GM12878 (cell line): ENCODE data around the gene RBM19. TPM values are rescaled to one million over a fixed set of nuclear protein-coding genes. Genes with fewer than 3 reads are reported as not detected.

ENCODE experiments used
- ATAC-seq: fragments of 200-7000 bp; cut with Tn5 transposase; 3 replicates; pipeline ENCODE4 v1.9.1; 2020; ENCODE audit warnings: mild to moderate bottlenecking, moderate library complexity
- BruUV-seq: library from RNA; stranded (reverse); fragments of 400-500 nt; replicated peaks from 2 replicates; lab custom pipeline; 2021; lab: Mats Ljungman, UMichigan
- CTCF ChIA-PET: fragments of 300-600 bp; sonication (Branson Sonifier 250); formaldehyde crosslinking; extraction: SDS; loops from one replicate; lab custom pipeline; 2021; ENCODE audit warnings: inconsistent platforms; lab: Yijun Ruan, JAX
- POLR2A ChIA-PET: fragments of 350-600 bp; formaldehyde crosslinking; extraction: SDS; loops from one replicate; lab custom pipeline; 2021; ENCODE audit warnings: inconsistent platforms; lab: Charles Lee
- RAD21 ChIA-PET: fragments of 300-600 bp; sonication (Branson Sonifier 250); formaldehyde crosslinking; loops from one replicate; lab custom pipeline; 2023; ENCODE audit warnings: antibody characterized with exemption; ENCODE audit not compliant: unreplicated experiment; lab: Charles Lee
- SMC1A ChIA-PET: fragments of 300-600 bp; sonication (Branson Sonifier 250); formaldehyde crosslinking; loops from one replicate; lab custom pipeline; 2023; ENCODE audit not compliant: unreplicated experiment, uncharacterized antibody; lab: Charles Lee
- DNase-seq: peaks from one replicate; pipeline ENCODE4 v3.0.0-alpha.2; 2011; ENCODE audit warnings: low read depth, low spot score
- FAIRE-seq: peaks from 3 replicates; lab custom pipeline; 2011; peaks lifted over from hg19 to GRCh38; lab: Jason Lieb, UNC
- H2AFZ ChIP-seq: 2 replicates; pipeline ENCODE4 v1.6.0; 2011; ENCODE audit warnings: low read depth, low read length, control low read depth; ENCODE audit not compliant: control insufficient read depth
- H3K27ac ChIP-seq: 2 replicates; pipeline ENCODE4 v1.5.1; 2011; ENCODE audit warnings: control low read depth; ENCODE audit not compliant: control insufficient read depth, insufficient read depth
- H3K27me3 ChIP-seq, 2 experiments: replicated peaks in 1 of 2; 2 replicates each; pipeline versions ENCODE4 v1.6.0 to v1.6.1; 2011; ENCODE audit warnings: low read length in 1 of 2; ENCODE audit not compliant: control insufficient read depth in 2 of 2, insufficient read depth in 2 of 2
- H3K36me3 ChIP-seq, 2 experiments: 2 replicates each; pipeline ENCODE4 v1.5.1; 2011; ENCODE audit warnings: low read length in 1 of 2; ENCODE audit not compliant: control insufficient read depth in 2 of 2, insufficient read depth in 2 of 2
- H3K4me1 ChIP-seq: 2 replicates; pipeline ENCODE4 v1.6.1; 2011; ENCODE audit warnings: mild to moderate bottlenecking, low read length, moderate library complexity, mixed read lengths; ENCODE audit not compliant: control insufficient read depth, insufficient read depth
- H3K4me2 ChIP-seq: 2 replicates; pipeline ENCODE4 v1.6.0; 2011; ENCODE audit warnings: control low read depth; ENCODE audit not compliant: control insufficient read depth, insufficient read depth
- H3K4me3 ChIP-seq: fragments of 200-600 bp; sonication (generic); 2 replicates; pipeline ENCODE4 v1.5.1; 2016
- H3K79me2 ChIP-seq: 2 replicates; pipeline ENCODE4 v1.6.0; 2011; ENCODE audit warnings: low read length; ENCODE audit not compliant: control insufficient read depth, insufficient read depth
- H3K9ac ChIP-seq: 2 replicates; pipeline ENCODE4 v1.8.0; 2011; ENCODE audit warnings: low read length, control low read depth, mixed read lengths; ENCODE audit not compliant: control insufficient read depth, insufficient read depth
- H3K9me3 ChIP-seq: replicated peaks from 3 replicates; pipeline ENCODE4 v1.5.1; 2011; ENCODE audit warnings: mild to moderate bottlenecking, low read length; ENCODE audit not compliant: control insufficient read depth, insufficient read depth
- H4K20me1 ChIP-seq: 2 replicates; pipeline ENCODE4 v1.6.0; 2011; ENCODE audit not compliant: control insufficient read depth, insufficient read depth
- EGR1 ChIP-seq, 2 experiments: IDR thresholded peaks; 1 replicate in 1 of 2; 2 replicates in 1 of 2; pipeline ENCODE4 v1.6.1; 2011 to 2012; ENCODE audit warnings: low read depth in 2 of 2, low read length in 2 of 2, borderline replicate concordance in 1 of 2, mild to moderate bottlenecking in 1 of 2, moderate library complexity in 1 of 2
- HDGF ChIP-seq: fragments of 450-650 bp; IDR thresholded peaks from 2 replicates; pipeline ENCODE4 v1.6.1; 2016; ENCODE audit warnings: antibody characterized with exemption
- KAT2A ChIP-seq: conservative IDR thresholded peaks from 2 replicates; pipeline ENCODE4 v1.6.1; 2011; ENCODE audit warnings: low read depth, low read length; ENCODE audit not compliant: control insufficient read depth
- MLLT1 ChIP-seq: fragments of 450-650 bp; IDR thresholded peaks from 2 replicates; pipeline ENCODE4 v1.6.1; 2016; ENCODE audit warnings: mild to moderate bottlenecking
- NR2C2 ChIP-seq: IDR thresholded peaks from 2 replicates; pipeline ENCODE4 v1.6.1; 2011; ENCODE audit warnings: borderline replicate concordance, low read depth; ENCODE audit not compliant: control insufficient read depth, insufficient read length
- PAX5 ChIP-seq: IDR thresholded peaks from 2 replicates; pipeline ENCODE4 v1.6.1; 2011; ENCODE audit warnings: low read depth, low read length, borderline replicate concordance
- PAX8 ChIP-seq: fragments of 450-650 bp; IDR thresholded peaks from 2 replicates; pipeline ENCODE4 v1.6.1; 2017; ENCODE audit warnings: mild to moderate bottlenecking, moderate library complexity
- PKNOX1 ChIP-seq: fragments of 450-650 bp; IDR thresholded peaks from 2 replicates; pipeline ENCODE4 v1.6.1; 2016; ENCODE audit warnings: mild to moderate bottlenecking
- SRF ChIP-seq, 2 experiments: IDR thresholded peaks; 2 replicates each; pipeline ENCODE4 v1.6.1; 2011; ENCODE audit warnings: low read depth in 2 of 2, low read length in 2 of 2, mild to moderate bottlenecking in 1 of 2, moderate library complexity in 1 of 2
- TCF12 ChIP-seq: IDR thresholded peaks from 2 replicates; pipeline ENCODE4 v1.6.1; 2011; ENCODE audit warnings: low read depth, mild to moderate bottlenecking, low read length
- WGBS: methylation state at CpG from one replicate; pipeline ENCODE4 v1.1.6; 2016; ENCODE audit warnings: low lambda C conversion rate; ENCODE audit not compliant: insufficient replicate concordance, insufficient coverage; ENCODE audit errors: missing lambda C conversion rate; 5-methylcytosine and 5-hydroxymethylcytosine counted together
- in situ Hi-C: fragments of 300-500 bp; cut with MboI; formaldehyde crosslinking; loops from 9 replicates; pipeline ENCODE4 v1.14.3; 2018; ENCODE audit warnings: mixed read lengths
- intact Hi-C: fragments of 100-400 bp; cut with micrococcal nuclease; formaldehyde crosslinking; loops from one replicate; pipeline ENCODE4 v1.14.2; 2022; ENCODE audit not compliant: unreplicated experiment
- polyA plus RNA-seq, 11 experiments: library from polyadenylated mRNA; depleted of rRNA in 4 of 11; unstranded in 6 of 11; stranded (reverse) in 5 of 11; fragments of >200 nt; fragmentation: Nextera tagmentation in 4 of 11; fragmentation: Illumina TruSeq in 1 of 11; extraction: Ambion mirVana in 4 of 11; extraction: Trizol in 1 of 11; gene quantifications; 1 replicate in 1 of 11; 2 replicates in 10 of 11; pipeline versions ENCODE4 v1.2.1 to v1.2.3, GENCODE V29; 2011 to 2016; ENCODE audit warnings: inconsistent platforms in 2 of 11, missing spikeins in 2 of 11, low read depth in 1 of 11
- total RNA-seq, 4 experiments: library from RNA; depleted of rRNA in 3 of 4; stranded (reverse); fragments of >200 nt in 3 of 4; fragmentation: Illumina TruSeq in 1 of 4; extraction: Trizol in 1 of 4; gene quantifications; 2 replicates each; pipeline versions ENCODE4 v1.2.1 to v1.2.3, GENCODE V29; 2013 to 2021
- TF ChIP-seq, protein P1 (sequence below): fragments of 450-650 bp; IDR thresholded peaks from 2 replicates; pipeline ENCODE4 v1.6.1; 2017; ENCODE audit warnings: antibody characterized with exemption, mild to moderate bottlenecking, moderate library complexity

RBM19 gene
- total and polyA plus RNA-seq, 10 of the 15 experiments (the other 5 are each of a cell fraction or from before 2014, with no cell fraction given), result 4.2 to 42.9 (median 28.4) TPM

DNA sequence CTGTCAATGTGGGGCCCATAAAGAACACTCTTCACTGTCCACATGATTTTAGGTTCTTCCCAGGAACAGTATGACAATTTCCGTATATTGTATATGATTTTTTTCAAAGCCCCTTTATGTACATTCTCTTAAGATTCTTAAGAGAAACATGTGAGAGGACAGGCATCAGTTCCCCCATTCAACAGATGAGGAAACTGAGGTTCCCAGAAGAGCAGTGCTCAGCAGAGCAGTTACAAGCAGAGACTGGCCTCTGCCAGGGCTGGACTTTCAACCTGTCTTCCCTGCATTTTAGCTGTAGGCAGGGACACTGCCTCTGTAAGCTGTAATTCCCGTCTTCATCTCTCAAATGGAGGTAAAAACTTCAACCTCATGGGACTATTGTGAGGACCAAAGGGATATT is 77.7 kb downstream of the RBM19 start:
- ChIA-PET RAD21 (no interaction called here), SMC1A (no interaction called here)
- 100% methylated on average over 2 of the region's 2 CpGs for WGBS
- FAIRE-seq, result no peak
- H3K4me1 ChIP-seq, result no peaks in the 10 kb centered on the region
- no peak overlapping the region for H3K9ac ChIP-seq
- TF ChIP-seq PKNOX1, result no peak
- TF ChIP-seq NR2C2, result no peak
- TF ChIP-seq KAT2A, result no peak
- TF ChIP-seq HDGF, result no peak
- no peak for TF ChIP-seq PAX8
- TF ChIP-seq PAX5, result no peak
- TF ChIP-seq, protein P1, sequence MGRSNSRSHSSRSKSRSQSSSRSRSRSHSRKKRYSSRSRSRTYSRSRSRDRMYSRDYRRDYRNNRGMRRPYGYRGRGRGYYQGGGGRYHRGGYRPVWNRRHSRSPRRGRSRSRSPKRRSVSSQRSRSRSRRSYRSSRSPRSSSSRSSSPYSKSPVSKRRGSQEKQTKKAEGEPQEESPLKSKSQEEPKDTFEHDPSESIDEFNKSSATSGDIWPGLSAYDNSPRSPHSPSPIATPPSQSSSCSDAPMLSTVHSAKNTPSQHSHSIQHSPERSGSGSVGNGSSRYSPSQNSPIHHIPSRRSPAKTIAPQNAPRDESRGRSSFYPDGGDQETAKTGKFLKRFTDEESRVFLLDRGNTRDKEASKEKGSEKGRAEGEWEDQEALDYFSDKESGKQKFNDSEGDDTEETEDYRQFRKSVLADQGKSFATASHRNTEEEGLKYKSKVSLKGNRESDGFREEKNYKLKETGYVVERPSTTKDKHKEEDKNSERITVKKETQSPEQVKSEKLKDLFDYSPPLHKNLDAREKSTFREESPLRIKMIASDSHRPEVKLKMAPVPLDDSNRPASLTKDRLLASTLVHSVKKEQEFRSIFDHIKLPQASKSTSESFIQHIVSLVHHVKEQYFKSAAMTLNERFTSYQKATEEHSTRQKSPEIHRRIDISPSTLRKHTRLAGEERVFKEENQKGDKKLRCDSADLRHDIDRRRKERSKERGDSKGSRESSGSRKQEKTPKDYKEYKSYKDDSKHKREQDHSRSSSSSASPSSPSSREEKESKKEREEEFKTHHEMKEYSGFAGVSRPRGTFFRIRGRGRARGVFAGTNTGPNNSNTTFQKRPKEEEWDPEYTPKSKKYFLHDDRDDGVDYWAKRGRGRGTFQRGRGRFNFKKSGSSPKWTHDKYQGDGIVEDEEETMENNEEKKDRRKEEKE, result no peak
- no peak for TF ChIP-seq TCF12
- TF ChIP-seq EGR1 (IDR thresholded peaks at IDR 0.05; ENCODE audit: borderline replicate concordance in 1 of 2, low read depth in 2 of 2, low read length in 2 of 2), result no peak
- no peak for TF ChIP-seq MLLT1
- TF ChIP-seq SRF (IDR thresholded peaks at IDR 0.05; ENCODE audit: low read depth in 2 of 2, low read length in 2 of 2), result no peak
- TF ChIP-seq, all 136 proteins: peak for 0
- Histone ChIP-seq H3K9me3 (no peaks in the 10 kb centered on the region), H3K4me3 (no peak overlapping the region), H3K36me3 (peaks cover 0 to 3% of the 10 kb centered on the region in 2 experiments; a peak in 2 of 4 replicates), H3K4me2 (no peak overlapping the region), H3K27ac (no peak overlapping the region), H3K79me2 (no peaks in the 10 kb centered on the region), H4K20me1 (no peaks in the 10 kb centered on the region), H3K27me3 (no peaks in the 10 kb centered on the region), H2AFZ (no peak overlapping the region)
- POLR2A ChIA-PET, result no interaction called here
- ATAC-seq, result no peak
- no peak for DNase-seq
- intact Hi-C loops, result no loop called here
- BruUV-seq, result no TSS peak
- CTCF ChIA-PET, result interaction anchor here (0.8 kb wide), 1 partner anchor 29 kb away, joined by 3 read pairs; no protein-coding TSS in a partner anchor
- in situ Hi-C loops, result no loop called here
